ENCODE measurements around the gene WEE1. TPM values are rescaled to one million over a fixed set of nuclear protein-coding genes. Genes with fewer than 3 reads are reported as not detected.
"Not testable (repeated sequence)": the region's sequence is repeated elsewhere in the genome, so short reads cannot be mapped to it uniquely, and the experiment has no call there.

The WEE1 gene
- total RNA-seq = 13.8 TPM

DNA sequence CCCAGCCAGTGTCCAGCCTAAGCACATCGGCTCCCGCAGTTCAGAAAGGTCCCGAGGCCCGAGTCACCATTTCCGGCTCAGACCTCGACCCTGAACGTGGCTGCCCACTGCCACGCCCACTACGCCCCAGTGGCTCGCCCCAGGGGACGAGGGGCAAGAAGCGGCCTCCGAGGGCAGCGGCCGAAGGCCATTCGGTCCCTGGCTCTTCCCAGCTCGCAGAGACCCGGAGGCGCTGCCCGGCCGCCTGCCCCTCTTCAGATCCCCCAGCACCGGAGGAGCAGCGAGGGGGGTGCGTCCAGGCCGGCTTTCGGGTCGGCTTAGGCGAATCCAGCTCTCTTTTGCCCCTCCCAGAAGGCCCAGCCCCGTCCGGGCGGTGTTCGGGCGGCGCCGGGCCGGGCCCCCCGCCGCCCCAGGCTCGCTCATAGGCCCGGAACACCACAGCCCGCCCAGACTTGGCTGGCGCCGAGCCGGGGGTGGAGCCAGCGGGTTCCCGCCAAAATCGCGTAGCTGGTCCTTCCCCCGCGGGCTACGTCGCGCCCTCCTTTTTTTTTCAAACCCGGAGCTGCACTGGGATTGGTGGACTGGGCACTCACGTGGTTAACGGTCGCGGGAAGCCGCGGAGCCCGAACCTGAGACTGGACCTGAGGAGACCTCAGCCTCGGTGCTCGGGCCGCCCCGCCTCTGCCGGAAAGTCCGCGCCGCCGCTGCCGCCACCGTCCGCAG lies at the start of gene WEE1:
Gene WEE1 (plus strand): TSS at position 619 of the 723 bp plus-strand sequence. CDS start 264 bp downstream, outside the sequence.
- ATAC-seq = peak; percentile 97
- intact Hi-C loops (cut with DNase I) = loop anchor here (5.0 kb wide), 1 partner anchor 39 kb away; no protein-coding TSS in a partner anchor
- peak; percentile 99 for DNase-seq (ENCODE audit: low spot score)

DNA sequence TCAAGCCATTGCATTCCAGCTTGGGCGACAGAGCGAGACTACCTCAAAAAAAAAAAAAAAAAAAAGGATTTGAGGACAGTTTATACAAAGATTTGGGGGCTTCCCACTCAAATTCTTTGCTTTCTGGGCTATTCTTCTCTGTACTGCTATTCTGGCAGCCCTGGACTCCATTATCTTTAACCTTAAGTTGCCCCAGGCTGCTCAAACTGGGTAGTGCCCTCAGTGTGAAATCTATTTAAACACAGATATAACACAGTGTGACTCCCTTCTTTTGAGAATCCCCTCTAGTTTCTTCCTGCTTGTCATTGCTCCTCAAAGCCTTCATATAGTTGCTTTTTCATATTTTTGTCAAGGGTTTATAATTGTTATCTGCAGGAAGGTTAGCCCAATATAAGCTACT lies 49.5 kb upstream of the WEE1 start:
- DNase-seq (ENCODE audit: low spot score) = no peak
- intact Hi-C loops (cut with DNase I) = no loop called here
- ATAC-seq = no peak

DNA sequence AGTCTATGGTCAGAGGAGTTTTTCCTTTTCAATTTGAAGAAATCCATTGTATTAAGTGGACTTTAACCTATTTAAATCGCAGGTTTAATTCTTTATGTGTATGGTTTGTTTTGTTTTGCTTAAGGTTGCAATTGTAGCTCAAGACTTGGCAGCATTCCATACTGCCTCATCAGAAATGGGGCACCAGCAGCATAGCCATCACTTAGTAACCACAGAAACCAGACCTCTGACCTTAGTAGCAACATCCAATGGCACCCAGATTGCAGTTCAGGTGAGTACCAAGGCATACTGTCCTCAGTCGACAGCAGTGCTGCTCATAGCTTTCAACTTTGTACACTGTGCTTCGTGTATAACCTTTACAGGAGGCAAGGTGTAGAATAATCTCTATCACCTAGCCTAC lies 48.4 kb upstream of the WEE1 start:
- no peak for ATAC-seq
- DNase-seq (ENCODE audit: low spot score) = no peak
- intact Hi-C loops (cut with DNase I) = no loop called here

DNA sequence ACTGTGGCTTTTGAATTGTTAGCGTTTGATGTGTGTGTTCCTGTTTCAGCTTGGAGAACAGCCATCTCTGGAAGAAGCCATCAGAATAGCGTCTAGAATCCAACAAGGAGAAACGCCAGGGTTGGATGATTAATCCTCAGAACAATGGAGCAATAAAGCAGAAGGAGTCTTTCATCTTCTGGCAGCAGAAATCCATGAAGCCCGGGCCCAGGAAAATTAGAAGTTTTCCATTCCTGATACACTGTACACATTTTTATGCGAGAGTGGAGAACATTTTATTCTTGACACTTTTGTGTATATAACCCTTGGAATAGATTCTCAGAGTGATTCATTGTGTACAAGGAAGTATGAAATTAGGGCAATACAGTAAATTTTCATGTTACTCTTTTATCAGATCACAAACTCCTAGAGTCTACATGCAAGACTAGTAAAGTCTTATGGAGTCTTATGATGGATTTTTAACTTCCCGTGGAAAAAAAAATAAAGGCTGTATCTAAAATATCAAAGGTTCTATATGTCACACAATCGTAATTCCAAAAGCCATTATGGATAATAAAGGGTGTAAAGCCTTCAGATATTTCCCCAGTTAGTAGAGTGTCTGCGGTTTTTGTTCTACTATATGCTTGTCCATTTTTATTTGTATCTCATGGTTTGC lies 45.9 kb upstream of the WEE1 start:
- intact Hi-C loops (cut with DNase I) = no loop called here
- peak; percentile 82 for ATAC-seq
- DNase-seq (ENCODE audit: low spot score) = no peak

DNA sequence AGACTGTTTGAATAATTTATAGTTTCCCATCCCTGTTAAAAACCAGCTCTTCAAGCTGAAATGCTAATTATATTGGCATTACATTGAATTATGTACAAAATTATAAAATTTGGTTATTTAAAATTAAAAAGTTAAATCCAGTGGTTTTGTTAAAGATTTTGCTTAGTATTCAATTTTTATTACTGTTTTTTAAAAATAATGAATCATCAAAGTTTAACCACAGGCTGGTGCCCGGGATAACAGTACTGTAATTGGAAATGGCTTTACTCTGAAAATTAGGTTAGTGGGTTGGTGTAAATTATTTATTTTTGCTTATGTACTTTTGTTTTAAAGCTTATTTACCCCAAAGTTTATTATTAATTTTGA lies 45.4 kb upstream of the WEE1 start:
- intact Hi-C loops (cut with DNase I) = no loop called here
- DNase-seq (ENCODE audit: low spot score) = no peak
- ATAC-seq = no peak

GRCh38 chr11:9528573-9529333 lies 44.7 kb upstream of the WEE1 start:
- no peak for DNase-seq (ENCODE audit: low spot score)
- no peak for ATAC-seq
- intact Hi-C loops (cut with DNase I) = no loop called here

DNA sequence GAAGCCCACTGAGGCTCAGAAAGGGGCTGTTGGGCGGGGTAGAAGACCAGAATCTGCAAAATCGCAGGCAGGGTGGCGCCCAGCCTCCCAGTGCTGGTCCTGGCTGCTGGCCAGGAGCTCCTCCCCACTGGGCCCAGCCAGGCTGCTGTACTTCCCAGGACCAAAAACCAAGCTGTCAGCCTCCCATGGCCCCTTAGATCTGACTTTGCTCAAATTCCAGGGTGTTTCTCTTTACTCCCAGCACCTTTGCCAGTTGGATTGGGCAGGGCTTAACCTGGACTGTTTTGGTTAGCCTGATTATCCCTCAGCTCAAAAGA lies 44.2 kb upstream of the WEE1 start:
- intact Hi-C loops (cut with DNase I) = no loop called here
- ATAC-seq = peak; percentile 68

GRCh38 chr11:9530020-9530621 lies 43.3 kb upstream of the WEE1 start:
- intact Hi-C loops (cut with DNase I) = no loop called here
- DNase-seq (ENCODE audit: low spot score) (no peak), ATAC-seq (peak; percentile 4)

More for the DNA sequence above, 44.2 kb upstream of the WEE1 start:
- DNase-seq (ENCODE audit: low spot score) = no peak

- DNase-seq (ENCODE audit: low spot score) (no peak), ATAC-seq (no peak)
- intact Hi-C loops (cut with DNase I) = no loop called here
These were observed 42.4 kb upstream of the WEE1 start for GRCh38 chr11:9530901-9531625.

DNA sequence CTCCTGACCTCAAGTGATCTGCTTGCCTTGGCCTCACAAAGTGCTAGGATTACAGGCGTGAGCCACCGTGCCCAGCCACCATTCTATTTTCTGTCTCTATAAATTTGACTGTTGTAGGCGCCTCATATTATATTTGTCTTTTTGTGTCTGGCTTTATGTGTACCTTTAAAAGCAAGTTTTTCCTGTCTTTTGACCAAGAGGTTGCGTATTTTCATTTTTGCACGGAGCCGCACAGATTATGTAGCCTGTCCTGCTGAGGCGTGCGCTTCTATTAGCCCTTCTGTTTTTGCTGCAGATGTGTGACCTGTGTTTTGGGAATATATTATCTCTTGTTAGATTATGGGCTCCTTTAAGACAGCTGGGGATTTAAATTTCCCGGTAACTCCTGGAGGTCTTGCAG lies 40.4 kb upstream of the WEE1 start:
- DNase-seq (ENCODE audit: low spot score) = no peak
- intact Hi-C loops (cut with DNase I) = no loop called here
- no peak for ATAC-seq

GRCh38 chr11:9533736-9534473 lies 39.6 kb upstream of the WEE1 start:
- intact Hi-C loops (cut with DNase I) = no loop called here
- DNase-seq (ENCODE audit: low spot score) = no peak

DNA sequence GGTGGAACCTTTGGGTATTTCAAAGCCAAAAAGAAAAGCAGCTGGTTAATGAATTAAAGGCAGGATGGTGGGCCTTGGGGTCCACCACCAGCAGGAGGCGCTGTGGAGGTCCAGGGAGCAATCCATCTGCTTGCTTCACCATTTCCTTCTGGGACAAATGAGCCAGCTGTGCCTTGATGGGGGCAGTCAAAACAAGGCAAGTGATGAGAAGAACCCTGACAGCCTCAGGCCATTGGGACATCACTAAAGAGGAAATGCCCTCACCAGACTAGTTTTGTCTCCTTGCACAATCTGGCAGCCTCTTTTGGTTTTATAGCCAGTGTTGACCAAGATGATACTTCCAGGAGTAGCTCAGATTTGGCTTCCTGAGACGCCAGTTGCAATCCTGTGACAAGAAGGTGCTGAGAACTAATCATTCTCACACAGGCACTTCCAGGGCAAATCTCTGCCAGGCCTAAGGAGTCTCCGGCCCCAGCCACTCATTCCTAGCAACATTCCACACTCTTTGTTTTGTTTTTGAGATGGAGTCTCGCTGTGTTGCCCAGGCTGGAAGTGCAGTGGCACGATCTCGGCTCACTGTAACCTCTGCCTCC lies 38.2 kb upstream of the WEE1 start:
- intact Hi-C loops (cut with DNase I) = no loop called here
- ATAC-seq (peak; percentile 80), DNase-seq (ENCODE audit: low spot score) (peak; percentile 83)

More at GRCh38 chr11:9533736-9534473, 39.6 kb upstream of the WEE1 start:
- no peak for ATAC-seq

DNA sequence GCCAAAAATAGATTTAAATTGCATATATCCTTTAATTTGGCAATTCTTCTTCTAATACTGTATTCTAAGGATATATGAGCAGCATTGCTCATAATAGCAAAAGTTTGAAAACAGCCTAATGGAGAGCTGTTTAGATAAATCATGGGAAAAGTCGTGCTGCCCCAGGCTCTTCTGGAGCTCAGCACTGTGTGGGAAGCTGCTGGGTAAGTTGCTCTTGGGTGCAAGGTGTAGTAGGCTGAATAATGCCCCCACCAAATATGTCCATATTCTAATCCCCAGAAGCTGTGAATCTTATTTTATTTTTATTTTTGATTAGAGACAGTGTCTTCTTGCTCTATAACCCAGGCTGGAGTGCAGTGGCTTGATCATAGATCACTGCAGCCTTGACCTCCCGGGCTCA lies 34.9 kb upstream of the WEE1 start:
- intact Hi-C loops (cut with DNase I) = no loop called here
- DNase-seq (ENCODE audit: low spot score) (no peak), ATAC-seq (no peak)

DNA sequence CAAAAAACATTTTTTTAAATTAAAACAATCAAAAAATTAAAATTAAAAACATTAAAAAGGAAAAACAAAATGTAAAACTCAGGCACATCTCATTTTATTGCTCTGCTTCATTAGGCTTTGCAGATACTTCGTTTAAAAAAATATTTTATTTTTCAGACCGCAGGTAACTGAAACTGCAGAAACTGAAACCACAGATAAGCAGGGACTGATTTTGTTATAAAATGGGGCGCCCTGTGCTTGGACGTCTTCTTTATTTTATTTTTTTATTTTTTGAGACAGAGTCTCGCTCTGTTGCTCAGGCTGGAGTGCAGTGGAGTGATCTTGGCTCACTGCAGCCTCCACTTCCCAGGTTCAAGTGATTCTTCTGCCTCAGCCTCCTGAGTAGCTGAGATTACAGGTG lies 24.3 kb upstream of the WEE1 start:
- DNase-seq (ENCODE audit: low spot score); ATAC-seq; intact Hi-C loops (cut with DNase I): not testable (repeated sequence)

GRCh38 chr11:9550191-9550628 lies 23.3 kb upstream of the WEE1 start:
- ATAC-seq = no peak
- intact Hi-C loops (cut with DNase I) = no loop called here
- no peak for DNase-seq (ENCODE audit: low spot score)

- intact Hi-C loops (cut with DNase I) = no loop called here
- no peak for ATAC-seq
- no peak for DNase-seq (ENCODE audit: low spot score)
These were observed 12.0 kb upstream of the WEE1 start for GRCh38 chr11:9561279-9561982.

DNA sequence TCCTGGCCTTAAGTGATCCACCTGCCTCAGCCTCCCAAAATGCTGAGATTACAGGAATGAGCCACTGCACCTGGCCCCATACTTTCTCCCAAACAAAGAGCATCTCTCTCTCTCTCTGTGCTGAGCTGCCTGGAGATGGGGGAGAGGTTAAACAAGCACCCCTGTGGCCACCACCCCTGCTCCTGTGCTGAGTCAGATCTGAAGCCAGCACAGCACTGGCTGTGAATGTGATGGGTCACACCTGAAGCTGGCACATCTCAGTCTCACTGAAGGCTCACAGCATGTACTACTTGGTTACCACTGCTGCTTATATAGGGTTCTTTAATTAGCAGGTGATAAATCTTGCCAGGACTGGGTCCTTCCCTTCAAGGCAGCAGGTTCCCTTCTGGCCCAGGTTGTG lies 10.8 kb upstream of the WEE1 start:
- intact Hi-C loops (cut with DNase I) = no loop called here
- no peak for DNase-seq (ENCODE audit: low spot score)
- ATAC-seq = no peak

Data from sciatic nerve (tissue), 2 donors.